Upper lobe of left lung (tissue), 4 donors: ENCODE measurements around the gene STOML1.
A peak's percentile ranks its signal among the peaks of the same experiment; 100 is the strongest.

Source experiments
- CTCF ChIP-seq, 6 experiments: fragments of 450-650 bp in 4 of 6; fragments of 200-600 bp in 2 of 6; sonication (generic) in 2 of 6; IDR thresholded peaks; one replicate each; pipeline ENCODE4 v1.5.1; 2016 to 2019; ENCODE audit warnings: antibody characterized with exemption in 6 of 6
- EP300 ChIP-seq, 4 donors: sonication (generic); formaldehyde crosslinking; IDR thresholded peaks; one replicate each; pipeline ENCODE4 v1.5.1; 2017; ENCODE audit warnings: antibody characterized with exemption in 4 of 4, control low read depth in 2 of 4
- POLR2AphosphoS5 ChIP-seq, 2 donors: sonication (generic); formaldehyde crosslinking; IDR thresholded peaks; one replicate each; pipeline ENCODE4 v1.5.1; 2017; ENCODE audit warnings: antibody characterized with exemption in 2 of 2

GRCh38 chr15:73981761-73982221 lies 10.3 kb downstream of the STOML1 start:
- TF ChIP-seq EP300 (IDR thresholded peaks at IDR 0.05) (peak in 1 of 4 donors; percentile 32), CTCF (IDR thresholded peaks at IDR 0.05) (no peak), POLR2AphosphoS5 (IDR thresholded peaks at IDR 0.05) (peak; percentile 9 to 12)
